ENCODE data around the gene HDAC9.

DNA sequence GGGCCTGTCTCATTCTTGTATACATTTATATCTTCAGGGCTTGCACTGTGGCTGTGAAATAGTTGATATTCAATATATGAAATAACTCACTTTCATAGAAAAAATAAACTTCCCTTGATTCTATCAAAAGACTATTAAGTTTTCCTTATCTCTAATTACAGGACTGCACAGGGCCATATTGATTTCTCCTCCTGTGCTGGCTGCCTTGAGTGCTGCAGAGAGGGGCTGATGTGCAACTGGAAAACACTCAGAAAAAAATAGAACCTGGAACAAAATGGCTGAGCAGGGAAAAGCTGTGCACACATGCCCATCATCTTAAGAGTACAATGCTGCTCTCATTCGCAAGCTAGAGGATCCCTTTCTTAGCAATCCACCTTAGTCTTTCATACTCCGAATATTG is 5.9 kb upstream of the HDAC9 start:
- TF ChIP-seq EZH2 (IDR thresholded peaks at IDR 0.05; ENCODE audit: borderline replicate concordance) (no peak), CTCF (IDR thresholded peaks at IDR 0.05; ENCODE audit: poor library complexity) (no peak)

Measured in hepatocyte (in vitro differentiated cells).